IMR-90 (cell line): Measurements from ENCODE around the gene FRMD4B. TPM values are rescaled to one million over a fixed set of nuclear protein-coding genes. Genes with fewer than 3 reads are reported as not detected.

ENCODE experiments used
- ATAC-seq: fragments of 200-7000 bp; cut with Tn5 transposase; 2 replicates; pipeline ENCODE4 v1.9.1; 2020; ENCODE audit warnings: low read depth, mild to moderate bottlenecking, moderate library complexity
- BruUV-seq: library from RNA; stranded (reverse); fragments of 400-500 nt; replicated peaks from 2 replicates; lab custom pipeline; 2021; lab: Mats Ljungman, UMichigan
- CTCF ChIA-PET: fragments of 300-600 bp; formaldehyde crosslinking; extraction: SDS; loops from one replicate; lab custom pipeline; 2021; ENCODE audit warnings: antibody characterized with exemption; lab: Yijun Ruan, JAX
- POLR2A ChIA-PET: fragments of 300-600 bp; sonication (Branson Sonifier 250); formaldehyde crosslinking; loops from one replicate; lab custom pipeline; 2022; ENCODE audit warnings: antibody characterized with exemption; ENCODE audit not compliant: unreplicated experiment; lab: Charles Lee
- DNase-seq: peaks from one replicate; pipeline ENCODE4 v3.0.0; 2013
- H2AFZ ChIP-seq: replicated peaks from 2 replicates; pipeline ENCODE3; 2013; ENCODE audit warnings: low read length, mild to moderate bottlenecking; ENCODE audit not compliant: poor library complexity
- H2AK5ac ChIP-seq: 2 replicates; pipeline ENCODE4 v1.6.1; 2013; ENCODE audit warnings: low read depth, low read length, inconsistent platforms
- H2AK9ac ChIP-seq: replicated peaks from 2 replicates; pipeline ENCODE3; 2013; ENCODE audit warnings: mild to moderate bottlenecking, low read depth, low read length, moderate library complexity; ENCODE audit not compliant: poor library complexity
- H2BK120ac ChIP-seq: 2 replicates; pipeline ENCODE4 v1.6.1; 2013; ENCODE audit warnings: low read depth, low read length, inconsistent platforms
- H2BK15ac ChIP-seq: 3 replicates; pipeline ENCODE4 v1.6.1; 2013; ENCODE audit warnings: low read depth, low read length, inconsistent platforms
- H2BK20ac ChIP-seq: 2 replicates; pipeline ENCODE4 v1.6.1; 2013; ENCODE audit warnings: low read depth, mild to moderate bottlenecking, inconsistent platforms, low read length, moderate library complexity
- H2BK5ac ChIP-seq: 2 replicates; pipeline ENCODE4 v1.6.1; 2013; ENCODE audit warnings: mild to moderate bottlenecking, low read depth, low read length, inconsistent platforms; ENCODE audit not compliant: poor library complexity, severe bottlenecking
- H3K14ac ChIP-seq: replicated peaks from 2 replicates; pipeline ENCODE4 v1.6.1; 2013; ENCODE audit warnings: low read depth, low read length, inconsistent platforms
- H3K18ac ChIP-seq: 2 replicates; pipeline ENCODE4 v1.6.1; 2013; ENCODE audit warnings: low read depth, low read length, control low read depth
- H3K23ac ChIP-seq: 2 replicates; pipeline ENCODE4 v1.6.1; 2013; ENCODE audit warnings: low read depth, low read length, inconsistent platforms
- H3K27ac ChIP-seq: 2 replicates; pipeline ENCODE4 v1.5.1; 2013; ENCODE audit warnings: mild to moderate bottlenecking, control low read depth, low read length; ENCODE audit not compliant: insufficient read depth
- H3K27me3 ChIP-seq: 2 replicates; pipeline ENCODE4 v1.6.1; 2013; ENCODE audit warnings: low read length; ENCODE audit not compliant: control insufficient read depth, insufficient read depth
- H3K36me3 ChIP-seq: 2 replicates; pipeline ENCODE4 v1.6.1; 2013; ENCODE audit warnings: low read length, mixed read lengths; ENCODE audit not compliant: control insufficient read depth, insufficient read depth
- H3K4ac ChIP-seq: 2 replicates; pipeline ENCODE4 v1.6.1; 2013; ENCODE audit warnings: low read depth, low read length, inconsistent platforms
- H3K4me1 ChIP-seq: 2 replicates; pipeline ENCODE4 v1.6.1; 2013; ENCODE audit warnings: low read length, mixed read lengths; ENCODE audit not compliant: control insufficient read depth, insufficient read depth
- H3K4me2 ChIP-seq: 2 replicates; pipeline ENCODE4 v1.6.1; 2013; ENCODE audit warnings: low read depth, mild to moderate bottlenecking, control low read depth, low read length, moderate library complexity
- H3K4me3 ChIP-seq: 2 replicates; pipeline ENCODE4 v1.5.1; 2013; ENCODE audit warnings: low read depth, mild to moderate bottlenecking, control low read depth, low read length, moderate library complexity; ENCODE audit not compliant: insufficient read depth
- H3K56ac ChIP-seq: 2 replicates; pipeline ENCODE4 v1.6.1; 2013; ENCODE audit warnings: low read length, inconsistent platforms; ENCODE audit not compliant: insufficient read depth; ENCODE audit errors: extremely low read depth
- H3K79me1 ChIP-seq, 2 experiments: 2 replicates each; pipeline ENCODE4 v1.6.1; 2013; ENCODE audit warnings: low read length in 2 of 2, inconsistent platforms in 1 of 2, low read depth in 1 of 2
- H3K9ac ChIP-seq: 2 replicates; pipeline ENCODE4 v1.6.1; 2013; ENCODE audit warnings: low read depth, low read length, control low read depth
- H3K9me1 ChIP-seq: 2 replicates; pipeline ENCODE4 v1.6.1; 2013; ENCODE audit warnings: low read length, inconsistent platforms; ENCODE audit not compliant: insufficient read depth
- H3K9me3 ChIP-seq: 2 replicates; pipeline ENCODE4 v1.6.1; 2013; ENCODE audit warnings: low read length; ENCODE audit not compliant: control insufficient read depth, insufficient read depth
- H4K20me1 ChIP-seq: 2 replicates; pipeline ENCODE4 v1.6.1; 2013; ENCODE audit warnings: low read length, inconsistent platforms; ENCODE audit not compliant: insufficient read depth
- H4K5ac ChIP-seq: 2 replicates; pipeline ENCODE4 v1.6.1; 2013; ENCODE audit warnings: mild to moderate bottlenecking, low read depth, low read length, control low read depth
- H4K8ac ChIP-seq, 2 experiments: 2 replicates each; pipeline ENCODE4 v1.6.1; 2013; ENCODE audit warnings: low read depth in 2 of 2, low read length in 2 of 2, control low read depth in 1 of 2, inconsistent platforms in 1 of 2
- H4K91ac ChIP-seq: 2 replicates; pipeline ENCODE4 v1.6.1; 2013; ENCODE audit warnings: low read depth, low read length, inconsistent platforms; ENCODE audit not compliant: insufficient read depth
- BHLHE40 ChIP-seq: fragments of 150-350 bp; IDR thresholded peaks from 2 replicates; pipeline ENCODE4 v1.6.1; 2016; ENCODE audit warnings: mild to moderate bottlenecking, low read depth, low read length
- CEBPB ChIP-seq: IDR thresholded peaks from 2 replicates; pipeline ENCODE4 v1.6.1; 2012; ENCODE audit warnings: low read depth, low read length, improper control_type of control experiment
- CHD1 ChIP-seq: IDR thresholded peaks from 2 replicates; pipeline ENCODE4 v1.6.1; 2012; ENCODE audit warnings: low read depth, low read length, improper control_type of control experiment
- CTCF ChIP-seq: conservative IDR thresholded peaks from 2 replicates; pipeline ENCODE4 v1.5.1; 2012; ENCODE audit warnings: mild to moderate bottlenecking, low read depth, low read length, improper control_type of control experiment
- ELK1 ChIP-seq: fragments of 150-350 bp; IDR thresholded peaks from 2 replicates; pipeline ENCODE4 v1.6.1; 2016; ENCODE audit warnings: low read depth, mild to moderate bottlenecking, low read length, moderate library complexity, borderline replicate concordance
- FOS ChIP-seq: fragments of 150-350 bp; IDR thresholded peaks from 2 replicates; pipeline ENCODE4 v1.6.1; 2016; ENCODE audit warnings: low read depth, low read length
- MAFK ChIP-seq: IDR thresholded peaks from 2 replicates; pipeline ENCODE4 v1.6.1; 2012; ENCODE audit warnings: low read depth, low read length, improper control_type of control experiment
- MAZ ChIP-seq: IDR thresholded peaks from 2 replicates; pipeline ENCODE4 v1.6.1; 2012; ENCODE audit warnings: low read depth, mild to moderate bottlenecking, low read length, improper control_type of control experiment, moderate library complexity, borderline replicate concordance
- MXI1 ChIP-seq: IDR thresholded peaks from 2 replicates; pipeline ENCODE4 v1.6.1; 2012; ENCODE audit warnings: low read depth, mild to moderate bottlenecking, low read length, moderate library complexity, borderline replicate concordance
- NFE2L2 ChIP-seq: fragments of 150-350 bp; IDR thresholded peaks from 2 replicates; pipeline ENCODE4 v1.6.1; 2016; ENCODE audit warnings: low read depth, mild to moderate bottlenecking, low read length
- POLR2A ChIP-seq: IDR thresholded peaks from 2 replicates; pipeline ENCODE4 v1.6.1; 2012; ENCODE audit warnings: mild to moderate bottlenecking, low read depth, low read length
- RAD21 ChIP-seq: IDR thresholded peaks from 2 replicates; pipeline ENCODE4 v1.6.1; 2012; ENCODE audit warnings: low read length, improper control_type of control experiment
- RCOR1 ChIP-seq: IDR thresholded peaks from 2 replicates; pipeline ENCODE4 v1.6.1; 2012; ENCODE audit warnings: mild to moderate bottlenecking, low read length, improper control_type of control experiment; ENCODE audit not compliant: insufficient replicate concordance
- RFX5 ChIP-seq: IDR thresholded peaks from 2 replicates; pipeline ENCODE4 v1.8.0; 2012; ENCODE audit warnings: low read depth, mild to moderate bottlenecking, low read length, moderate library complexity
- SMC3 ChIP-seq: fragments of 150-350 bp; IDR thresholded peaks from 2 replicates; pipeline ENCODE4 v1.6.1; 2016; ENCODE audit warnings: low read depth, mild to moderate bottlenecking, antibody characterized with exemption, low read length, moderate library complexity
- USF2 ChIP-seq: fragments of 150-350 bp; IDR thresholded peaks from 2 replicates; pipeline ENCODE4 v1.6.1; 2017; ENCODE audit warnings: mild to moderate bottlenecking, antibody characterized with exemption, low read length, low read depth
- WGBS, 2 experiments: methylation state at CpG; one replicate each; pipeline versions ENCODE4 v1.1.5 to v1.1.7; 2013; ENCODE audit warnings: missing lambda C conversion rate in 2 of 2; ENCODE audit not compliant: insufficient read length in 1 of 2; ENCODE audit errors: extremely low coverage in 2 of 2; 5-methylcytosine and 5-hydroxymethylcytosine counted together
- dilution Hi-C: fragments of 300-500 bp; cut with HindIII; formaldehyde crosslinking; loops from one replicate; pipeline ENCODE4 v1.14.3; 2018; ENCODE audit warnings: low sequenced_read_pairs; ENCODE audit not compliant: unreplicated experiment
- in situ Hi-C: fragments of 300-500 bp; cut with MboI; formaldehyde crosslinking; loops from 3 replicates; pipeline ENCODE4 v1.14.3; 2019; ENCODE audit warnings: low sequenced_read_pairs, inconsistent platforms, mixed read lengths
- intact Hi-C: fragments of 100-400 bp; cut with micrococcal nuclease; formaldehyde crosslinking; loops from 2 replicates; pipeline ENCODE4 v1.10.0; 2022
- polyA plus RNA-seq, 3 experiments: library from polyadenylated mRNA; depleted of rRNA; stranded (reverse); fragments of >200 nt; gene quantifications; 2 replicates each; pipeline ENCODE4 v1.2.3, GENCODE V29; 2012; ENCODE audit warnings: low replicate concordance in 1 of 3
- total RNA-seq: library from RNA; depleted of rRNA; stranded (reverse); fragments of >200 nt; gene quantifications from 2 replicates; pipeline ENCODE4 v1.2.3, GENCODE V29; 2012

Gene FRMD4B
- total and polyA plus RNA-seq, 2 of the 4 experiments (the other 2 are of a cell fraction), result 0.14 to 0.36 TPM

- Histone ChIP-seq H2BK20ac (no peak overlapping the region), H3K14ac (no peak overlapping the region), H3K9ac (no peak overlapping the region), H2AFZ (no peak overlapping the region), H3K9me1 (no peaks in the 10 kb centered on the region), H2BK15ac (no peak overlapping the region), H3K4me3 (no peak overlapping the region), H4K5ac (no peak overlapping the region), H2BK5ac (no peak overlapping the region), H3K4me1 (peaks cover 2% of the 10 kb centered on the region; the same call in 1 of the 2 replicates), H3K27ac (no peak overlapping the region), H3K79me1 (no peaks in the 10 kb centered on the region), H3K36me3 (no peaks in the 10 kb centered on the region), H3K9me3 (0 out of 2 replicates have a peak, but pooled peaks cover 2% of the 10 kb centered on the region), H2BK120ac (no peak overlapping the region), H3K27me3 (peaks cover 56% of the 10 kb centered on the region), H2AK5ac (no peak overlapping the region), H4K91ac (no peak overlapping the region), H3K23ac (no peak overlapping the region), H3K56ac (no peak overlapping the region), H3K18ac (no peak overlapping the region), H2AK9ac (no peak overlapping the region), H3K4ac (no peak overlapping the region), H4K20me1 (no peaks in the 10 kb centered on the region), H3K4me2 (no peak overlapping the region), H4K8ac (no peak overlapping the region)
- POLR2A ChIA-PET, result no interaction called here
- WGBS, 2 experiments, result no CpG with 5 or more reads among the region's 4 CpGs
- ATAC-seq (no peak), DNase-seq (no peak)
- intact Hi-C loops, result no loop called here
- in situ Hi-C loops, result no loop called here
- dilution Hi-C loops, result no loop called here
- CTCF ChIA-PET, result interaction anchor here (0.8 kb wide), 1 partner anchor 11 kb away, joined by 5 read pairs; no protein-coding TSS in a partner anchor
- no peak for TF ChIP-seq RAD21
- no peak for TF ChIP-seq POLR2A
- TF ChIP-seq RFX5, result no peak
- no peak for TF ChIP-seq USF2
- TF ChIP-seq CEBPB, result no peak
- no peak for TF ChIP-seq FOS
- TF ChIP-seq MAZ, result no peak
- TF ChIP-seq BHLHE40, result no peak
- TF ChIP-seq RCOR1, result no peak
- TF ChIP-seq CTCF, result no peak
- TF ChIP-seq NFE2L2, result no peak
- TF ChIP-seq CHD1, result no peak
- TF ChIP-seq SMC3, result no peak
- no peak for TF ChIP-seq MXI1
- TF ChIP-seq MAFK, result no peak
- no peak for TF ChIP-seq ELK1
- BruUV-seq, result no TSS peak
Measured at GRCh38 chr3:69241769-69242168, 144.1 kb downstream of the FRMD4B start.
